Choroid plexus epithelial cell (primary cell): ENCODE data around the gene BOC.

Experiments
- DNase-seq: peaks from one replicate; pipeline ENCODE4 v3.0.0-alpha.2; 2010; ENCODE audit warnings: low read depth
- H3K4me3 ChIP-seq: 2 replicates; pipeline ENCODE4 v1.5.1; 2011; ENCODE audit warnings: low read depth, mild to moderate bottlenecking, control low read depth, low read length, moderate library complexity
- TF ChIP-seq, protein P1 (sequence below): conservative IDR thresholded peaks from 2 replicates; pipeline ENCODE4 v1.5.1; 2011; ENCODE audit warnings: low read depth, mild to moderate bottlenecking, control low read depth, inconsistent platforms, low read length, moderate library complexity

The BOC gene

DNA sequence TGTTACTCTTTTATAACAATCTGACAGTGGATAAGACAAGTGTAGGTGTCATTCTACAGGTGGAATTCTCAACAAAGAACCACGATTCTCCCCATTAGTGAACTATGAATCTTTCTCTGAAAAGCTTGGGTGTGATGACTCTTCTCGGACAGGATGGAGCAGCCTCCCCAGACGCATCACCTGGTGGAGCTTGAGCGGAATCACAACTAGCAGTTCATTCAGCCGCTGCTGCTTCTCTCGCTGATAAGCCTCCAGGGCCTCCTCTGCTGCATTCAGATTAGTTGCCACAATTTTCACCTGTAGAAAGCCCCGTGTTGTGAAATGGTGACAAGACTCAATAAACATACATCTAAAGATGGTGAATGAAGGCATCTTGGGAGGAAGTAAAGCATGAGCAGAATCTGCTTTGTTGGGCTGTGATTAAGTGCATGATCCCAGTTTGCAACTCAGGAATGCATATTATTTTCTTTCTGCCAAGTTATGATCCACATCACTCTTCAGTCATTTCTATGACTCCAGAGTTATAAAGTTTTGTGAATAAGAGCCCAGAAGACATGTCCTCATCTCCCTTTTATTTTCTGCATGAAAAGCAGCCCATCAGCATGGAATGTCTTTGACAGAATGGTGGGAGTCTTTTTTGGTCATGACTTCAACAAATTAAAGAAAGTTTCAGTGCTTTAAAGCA lies 93.6 kb downstream of the BOC start:
- DNase-seq = no peak
- TF ChIP-seq, protein P1, sequence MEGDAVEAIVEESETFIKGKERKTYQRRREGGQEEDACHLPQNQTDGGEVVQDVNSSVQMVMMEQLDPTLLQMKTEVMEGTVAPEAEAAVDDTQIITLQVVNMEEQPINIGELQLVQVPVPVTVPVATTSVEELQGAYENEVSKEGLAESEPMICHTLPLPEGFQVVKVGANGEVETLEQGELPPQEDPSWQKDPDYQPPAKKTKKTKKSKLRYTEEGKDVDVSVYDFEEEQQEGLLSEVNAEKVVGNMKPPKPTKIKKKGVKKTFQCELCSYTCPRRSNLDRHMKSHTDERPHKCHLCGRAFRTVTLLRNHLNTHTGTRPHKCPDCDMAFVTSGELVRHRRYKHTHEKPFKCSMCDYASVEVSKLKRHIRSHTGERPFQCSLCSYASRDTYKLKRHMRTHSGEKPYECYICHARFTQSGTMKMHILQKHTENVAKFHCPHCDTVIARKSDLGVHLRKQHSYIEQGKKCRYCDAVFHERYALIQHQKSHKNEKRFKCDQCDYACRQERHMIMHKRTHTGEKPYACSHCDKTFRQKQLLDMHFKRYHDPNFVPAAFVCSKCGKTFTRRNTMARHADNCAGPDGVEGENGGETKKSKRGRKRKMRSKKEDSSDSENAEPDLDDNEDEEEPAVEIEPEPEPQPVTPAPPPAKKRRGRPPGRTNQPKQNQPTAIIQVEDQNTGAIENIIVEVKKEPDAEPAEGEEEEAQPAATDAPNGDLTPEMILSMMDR = no peak
- no peak overlapping the region for H3K4me3 ChIP-seq

DNA sequence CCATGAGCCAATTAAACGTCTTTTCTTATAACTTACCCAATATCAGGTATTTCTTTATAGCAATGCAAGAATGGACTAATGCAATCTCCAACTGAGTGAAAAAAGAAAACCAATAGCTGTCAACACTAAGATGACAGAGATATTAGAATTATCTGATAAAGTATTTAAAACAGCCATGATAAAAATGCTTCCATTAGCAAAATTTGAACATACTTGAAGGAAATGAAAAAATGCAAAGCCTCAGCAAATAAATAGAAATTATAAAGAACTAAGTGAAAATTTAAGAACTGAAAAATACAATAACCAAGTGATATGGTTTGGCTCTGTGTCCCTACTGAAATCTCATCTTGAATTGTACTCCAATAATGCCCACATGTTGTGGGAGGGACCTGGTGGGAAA lies 99.6 kb downstream of the BOC start:
- no peak for DNase-seq
- no peak overlapping the region for H3K4me3 ChIP-seq
- TF ChIP-seq, protein P1 = no peak

DNA sequence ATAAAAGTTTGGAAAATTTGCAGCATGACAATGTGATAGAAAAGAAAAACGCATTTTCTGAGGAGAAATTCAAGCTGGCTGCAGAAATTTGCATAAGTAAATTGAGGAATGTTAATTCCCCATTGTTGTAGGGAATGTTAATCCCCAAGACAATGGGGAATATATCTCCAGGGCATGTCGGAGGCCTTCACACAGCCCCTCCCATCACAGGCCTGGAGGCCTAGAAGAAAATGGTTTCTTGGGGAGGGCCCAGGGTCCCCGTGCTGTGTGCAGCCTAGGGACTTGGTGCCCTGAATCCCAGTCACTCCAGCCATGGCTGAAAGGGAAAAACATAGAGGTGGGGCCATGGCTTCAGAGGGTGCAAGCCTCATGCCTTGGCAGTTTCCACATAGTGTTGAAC lies 101.1 kb downstream of the BOC start:
- DNase-seq = no peak
- H3K4me3 ChIP-seq = no peak overlapping the region
- TF ChIP-seq, protein P1 = no peak

DNA sequence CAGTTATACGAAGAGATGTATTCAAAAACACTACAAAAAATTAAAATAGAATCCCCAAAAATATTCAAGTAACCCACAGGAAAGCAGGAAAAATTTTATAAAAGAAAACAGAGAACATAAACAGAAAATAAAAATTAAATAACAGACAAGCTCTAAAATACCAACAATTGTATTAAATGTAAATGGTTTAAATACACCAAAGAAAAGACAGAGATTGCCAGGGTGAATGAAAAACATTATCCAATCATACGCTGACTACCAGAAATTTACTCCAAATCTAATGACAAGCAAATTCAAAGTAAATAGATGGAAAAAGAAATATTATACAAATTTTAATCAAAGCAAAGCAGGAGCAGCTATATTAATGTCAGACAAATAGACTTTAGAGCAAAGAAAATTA lies 103.6 kb downstream of the BOC start:
- no peak overlapping the region for H3K4me3 ChIP-seq
- no peak for DNase-seq
- TF ChIP-seq, protein P1 = no peak

DNA sequence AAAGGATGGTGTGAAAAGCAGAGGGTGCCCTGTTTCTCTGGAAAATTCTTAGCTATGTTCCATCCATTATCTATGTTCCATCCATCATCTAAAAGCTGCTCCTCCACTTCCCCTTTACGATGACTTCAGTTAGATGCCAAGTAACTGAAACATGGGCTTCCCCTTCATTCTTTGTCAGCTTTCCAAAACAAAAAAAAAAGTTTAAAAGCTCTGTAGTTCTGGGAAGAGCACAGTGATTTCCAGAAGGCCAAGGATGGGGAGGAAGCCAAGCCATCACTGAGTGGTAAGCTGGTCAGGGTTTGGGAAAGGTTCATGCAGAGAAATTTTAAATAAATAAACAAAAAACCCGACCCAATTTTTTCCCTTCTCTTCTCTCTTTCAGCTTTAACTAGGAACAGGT lies 118.4 kb downstream of the BOC start:
- TF ChIP-seq, protein P1 = no peak
- no peak for DNase-seq
- H3K4me3 ChIP-seq = no peak overlapping the region

DNA sequence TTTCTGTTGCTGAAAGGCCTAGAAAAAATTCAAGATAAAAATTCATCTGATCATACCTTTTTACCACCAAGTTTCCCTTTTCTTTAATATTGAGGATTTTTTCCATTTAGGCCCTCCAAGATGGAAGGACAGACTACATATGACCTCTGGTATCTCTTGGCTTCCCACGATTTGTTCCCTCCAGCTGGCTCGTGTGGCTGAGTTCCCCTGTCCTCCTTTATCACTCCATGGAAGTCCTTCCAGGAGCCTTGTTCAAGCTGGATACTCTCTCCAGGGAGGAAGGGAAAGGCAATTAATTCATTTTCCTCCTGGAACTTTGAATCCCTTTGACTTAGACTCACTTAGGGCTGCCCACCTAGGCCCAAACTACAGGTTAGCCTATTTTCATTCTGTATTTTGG lies 119.4 kb downstream of the BOC start:
- DNase-seq = no peak
- no peak overlapping the region for H3K4me3 ChIP-seq
- TF ChIP-seq, protein P1 = no peak

DNA sequence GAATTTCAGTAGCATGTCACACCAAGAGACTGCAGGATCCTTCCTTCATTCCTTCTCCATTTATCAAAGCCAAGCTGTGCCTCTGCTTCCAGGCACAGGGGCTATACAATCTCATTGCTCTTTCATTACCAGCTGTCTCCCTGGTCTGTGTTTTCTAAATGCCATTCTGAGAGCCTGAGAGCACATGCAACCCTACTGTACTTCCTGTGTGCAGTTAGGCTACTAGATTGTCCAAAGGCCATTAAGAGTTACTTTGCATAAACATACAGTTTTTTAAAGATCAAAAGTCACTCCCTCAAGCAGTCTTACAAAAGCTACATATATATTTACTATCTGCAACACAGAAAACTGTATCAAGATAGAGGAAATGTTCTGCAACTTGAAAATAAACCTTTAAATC lies 119.8 kb downstream of the BOC start:
- DNase-seq = no peak
- H3K4me3 ChIP-seq = no peak overlapping the region
- TF ChIP-seq, protein P1 = no peak
